Hypothalamus (tissue), 51 donors: ENCODE results near the gene GCAT.
"Not testable (repeated sequence)": the region's sequence is repeated elsewhere in the genome, so short reads cannot be mapped to it uniquely, and the experiment has no call there.

Source experiments
- DNase-seq, 51 donors: peaks; one replicate each; lab custom pipeline; 2025; lab: John Stamatoyannopoulos, UW

The GCAT gene

GRCh38 chr22:37781434-37782059 is 26.2 kb upstream of the GCAT start:
- no peak for DNase-seq

GRCh38 chr22:37782340-37783168 is 25.2 kb upstream of the GCAT start:
- no peak for DNase-seq

GRCh38 chr22:37784829-37785495 is 22.8 kb upstream of the GCAT start:
- no peak for DNase-seq

- no peak for DNase-seq
These were observed 17.5 kb upstream of the GCAT start for GRCh38 chr22:37790234-37790633.

- no peak for DNase-seq
These were observed 15.2 kb upstream of the GCAT start for GRCh38 chr22:37792494-37792893.

GRCh38 chr22:37794376-37794775 is 13.4 kb upstream of the GCAT start:
- no peak for DNase-seq

GRCh38 chr22:37796079-37796478 is 11.7 kb upstream of the GCAT start:
- DNase-seq, result no peak

GRCh38 chr22:37797259-37797658 is 10.5 kb upstream of the GCAT start:
- DNase-seq, result not testable (repeated sequence)

- no peak for DNase-seq
These were observed 9.7 kb upstream of the GCAT start for GRCh38 chr22:37797874-37798500.

GRCh38 chr22:37799979-37800378 is 7.8 kb upstream of the GCAT start:
- not testable (repeated sequence) for DNase-seq

- DNase-seq, result peak in 1 of 51 donors; percentile 13
These were observed 5.8 kb upstream of the GCAT start for GRCh38 chr22:37801946-37802309.

GRCh38 chr22:37802310-37803194 is 5.2 kb upstream of the GCAT start:
- DNase-seq, result peak in 41 of 51 donors; percentile 15 to 78 (median 42)

- DNase-seq, result peak in 1 of 51 donors; percentile 46
These were observed 4.5 kb upstream of the GCAT start for GRCh38 chr22:37803195-37803638.

- DNase-seq, result peak in 3 of 51 donors; percentile 16 to 41 (median 24)
These were observed 3.9 kb upstream of the GCAT start for GRCh38 chr22:37803639-37804351.

- no peak for DNase-seq
These were observed 3.3 kb upstream of the GCAT start for GRCh38 chr22:37804352-37804880.

- peak in 50 of 51 donors; percentile 28 to 91 (median 76) for DNase-seq
These were observed 2.6 kb upstream of the GCAT start for GRCh38 chr22:37804881-37805809.

- no peak for DNase-seq
These were observed 1.9 kb upstream of the GCAT start for GRCh38 chr22:37805810-37806277.
